Activated CD4-positive, alpha-beta T cell treated with anti-CD3 and anti-CD28 coated beads, Interleukin-2, amount 50 U/mL, for 1 hour (primary cell): ENCODE results near the gene PRR16.

Experiments used
- DNase-seq: peaks from one replicate; pipeline ENCODE4 v3.0.0-alpha.2; 2020

Gene PRR16

DNA sequence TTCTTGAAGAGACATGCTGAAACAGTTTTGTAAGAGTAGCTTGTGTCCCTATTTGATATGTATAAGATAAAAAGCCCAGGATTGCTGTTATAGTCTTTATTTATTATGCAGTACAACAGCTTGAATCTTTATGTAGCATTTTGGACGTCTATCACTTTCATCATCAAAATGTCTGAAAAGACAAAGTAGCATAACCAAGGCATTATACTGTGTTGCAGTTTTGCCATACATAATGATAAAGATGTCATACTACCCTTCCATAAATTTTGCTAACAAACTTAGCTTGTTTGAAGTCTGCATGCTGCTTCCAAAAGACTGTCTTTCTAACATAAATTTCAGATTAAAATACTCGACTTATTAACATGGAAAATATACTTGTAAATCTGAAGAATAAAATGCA lies 127.8 kb downstream of the PRR16 start:
- no peak for DNase-seq

DNA sequence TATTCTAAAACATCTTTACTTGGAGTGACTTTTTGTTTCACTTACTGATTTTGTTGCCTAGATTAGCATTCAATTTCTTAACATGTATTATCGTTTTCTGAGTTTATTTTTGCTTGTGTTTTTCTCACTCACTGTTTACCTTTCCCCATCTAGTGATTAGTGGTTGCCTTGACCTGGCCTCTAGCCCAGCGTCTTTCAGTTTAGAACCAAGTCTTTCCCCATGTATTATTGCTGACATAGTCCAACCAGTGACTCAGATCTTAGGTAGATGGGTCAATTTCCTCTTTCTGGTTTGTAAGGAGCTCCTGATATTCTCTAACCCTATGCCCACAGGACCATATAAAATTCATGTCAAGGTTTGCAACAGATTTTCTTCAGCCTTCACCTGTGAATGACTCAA lies 135.5 kb downstream of the PRR16 start:
- no peak for DNase-seq

DNA sequence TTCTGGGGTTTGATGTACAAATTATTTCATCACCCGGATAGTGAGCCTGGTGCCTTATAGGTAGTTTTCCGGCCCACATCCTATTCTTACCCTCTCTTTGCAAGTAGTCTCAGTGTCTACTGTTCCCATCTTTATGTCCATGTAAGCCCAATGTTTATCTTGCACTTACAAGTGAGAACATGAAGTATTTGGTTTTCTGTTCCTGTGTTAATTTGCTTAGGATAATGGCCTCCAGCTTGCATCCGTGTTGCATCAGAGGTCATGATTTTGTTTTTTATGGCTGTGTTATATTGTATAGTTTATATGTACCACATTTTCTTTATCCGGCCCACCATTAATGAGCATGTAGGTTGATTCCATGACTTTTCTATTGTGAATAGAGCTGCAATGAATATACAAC lies 136.5 kb downstream of the PRR16 start:
- no peak for DNase-seq

DNA sequence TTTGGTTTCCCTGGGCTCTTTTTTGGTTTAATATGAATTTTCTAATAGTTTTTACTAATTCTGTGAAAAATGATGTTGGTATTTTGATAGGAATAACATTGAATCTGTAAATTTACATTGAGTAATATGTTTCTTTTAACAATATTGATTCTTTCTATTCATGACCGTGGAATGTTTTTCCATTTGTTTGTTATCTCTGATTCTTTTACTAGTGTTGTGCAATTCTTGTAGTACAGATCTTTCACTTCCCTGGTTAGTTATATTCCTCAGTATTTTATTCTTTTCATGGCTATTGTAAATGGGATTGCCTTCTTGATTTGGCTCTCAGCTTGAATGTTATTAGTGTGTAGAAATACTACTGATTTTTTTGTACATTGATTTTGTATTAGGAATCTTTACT lies 137.9 kb downstream of the PRR16 start:
- no peak for DNase-seq

DNA sequence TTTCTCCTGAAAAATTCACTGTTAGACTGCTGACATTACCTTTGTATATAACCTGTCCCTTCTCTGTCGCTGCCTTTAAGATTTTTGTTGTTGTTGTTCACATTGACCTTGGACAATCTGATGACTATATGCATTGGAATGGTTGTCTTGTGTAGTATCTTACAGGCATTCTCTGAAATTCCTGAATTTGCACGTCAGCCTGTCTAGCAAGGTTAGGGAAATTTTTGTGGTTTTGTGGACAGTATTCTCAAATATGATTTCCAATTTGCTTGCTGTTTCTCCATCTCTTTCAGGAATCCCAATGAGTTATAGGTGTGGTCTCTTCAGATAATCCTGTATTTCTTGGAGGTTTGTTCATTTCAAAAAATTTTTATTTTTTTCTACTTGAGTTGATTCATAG lies 140.8 kb downstream of the PRR16 start:
- no peak for DNase-seq

DNA sequence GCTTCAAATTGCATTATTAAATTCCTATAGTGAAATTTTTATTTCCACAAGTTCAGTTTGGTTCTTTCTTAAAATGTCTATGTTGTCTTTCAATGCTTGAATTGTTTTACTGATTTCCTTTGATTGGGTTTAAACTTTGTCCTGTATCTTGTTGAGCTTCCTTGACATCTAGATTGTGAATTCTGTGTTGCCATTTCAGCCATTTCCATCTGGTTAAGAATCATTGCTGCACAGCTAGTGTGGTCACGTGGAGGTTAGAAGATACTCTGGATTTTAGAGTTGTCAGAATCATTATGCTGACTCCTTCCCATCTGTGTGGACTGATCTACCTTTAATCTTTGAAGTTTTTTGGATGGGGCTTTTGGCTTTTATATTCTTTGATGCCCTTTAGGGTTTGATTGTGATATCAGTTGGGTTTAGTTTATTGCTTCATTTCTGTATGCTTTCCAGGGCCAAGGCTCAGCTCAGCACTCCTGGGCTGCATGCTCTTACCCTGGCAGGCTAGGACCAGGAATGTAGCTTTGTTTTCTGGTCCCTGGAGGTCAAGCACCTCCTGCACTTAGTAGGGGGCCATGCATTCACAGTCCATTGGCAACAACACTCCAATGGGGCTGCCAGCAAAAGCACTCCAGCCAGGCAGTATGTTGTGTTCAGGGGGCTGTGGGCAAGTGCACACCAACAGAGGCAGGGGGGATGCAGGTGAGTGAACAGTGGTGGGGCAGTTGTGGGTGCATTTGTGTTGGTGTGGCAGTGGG lies 141.4 kb downstream of the PRR16 start:
- DNase-seq, result no peak

DNA sequence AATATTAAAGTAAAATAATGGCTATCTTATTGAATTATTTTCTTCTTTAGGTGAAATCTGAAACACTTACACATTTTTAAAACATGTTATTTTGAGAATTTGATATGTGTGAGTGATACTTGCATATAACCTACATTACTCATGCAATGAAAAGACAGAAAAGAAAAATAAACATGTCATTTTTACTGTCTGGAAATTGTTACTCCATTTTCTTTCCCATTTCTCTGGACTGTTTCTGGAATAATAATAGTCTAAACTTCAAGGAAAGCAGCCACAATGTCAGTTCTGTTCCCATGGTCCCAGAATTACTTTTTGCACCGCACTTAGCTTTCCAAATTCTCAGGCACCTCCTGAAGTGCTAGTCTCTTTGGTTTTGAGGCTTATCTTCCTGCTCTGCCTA lies 145.5 kb downstream of the PRR16 start:
- DNase-seq, result no peak

DNA sequence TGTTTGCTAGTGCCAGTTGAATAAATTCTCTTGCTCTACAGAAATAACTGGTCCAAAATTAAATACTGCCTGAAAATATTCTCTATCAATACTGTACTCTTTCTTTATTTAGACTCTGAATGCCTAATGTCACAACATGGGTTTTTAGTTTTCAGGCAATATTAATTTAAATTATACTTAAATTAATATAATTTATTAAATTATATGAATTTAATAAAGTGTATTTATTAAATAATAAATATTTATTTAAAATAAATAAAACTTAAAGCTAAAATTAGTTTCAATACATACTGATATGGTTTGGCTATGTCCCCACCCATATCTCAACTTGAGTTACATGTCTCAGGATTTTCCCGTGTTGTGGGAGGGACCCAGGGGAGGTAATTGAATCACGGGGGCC lies 146.0 kb downstream of the PRR16 start:
- DNase-seq, result no peak

DNA sequence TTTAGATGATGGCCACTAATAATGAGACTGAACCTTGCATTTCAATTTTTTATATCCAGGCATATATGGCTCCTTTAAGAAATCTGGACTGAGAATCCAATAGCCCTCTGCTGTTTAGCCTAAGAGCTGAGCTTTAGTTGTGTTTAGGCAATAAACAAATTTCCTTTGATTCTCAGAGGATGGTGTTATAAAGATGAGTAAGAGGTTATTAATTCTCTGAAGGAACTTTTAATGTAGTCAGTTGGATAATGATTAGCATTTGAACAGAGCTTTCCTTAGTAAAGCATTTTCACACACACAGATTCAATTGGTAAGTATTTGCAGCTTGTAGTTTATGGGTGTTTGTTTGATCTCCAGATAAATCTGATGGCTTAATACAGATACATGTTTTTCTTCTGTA lies 149.6 kb downstream of the PRR16 start:
- DNase-seq, result no peak

DNA sequence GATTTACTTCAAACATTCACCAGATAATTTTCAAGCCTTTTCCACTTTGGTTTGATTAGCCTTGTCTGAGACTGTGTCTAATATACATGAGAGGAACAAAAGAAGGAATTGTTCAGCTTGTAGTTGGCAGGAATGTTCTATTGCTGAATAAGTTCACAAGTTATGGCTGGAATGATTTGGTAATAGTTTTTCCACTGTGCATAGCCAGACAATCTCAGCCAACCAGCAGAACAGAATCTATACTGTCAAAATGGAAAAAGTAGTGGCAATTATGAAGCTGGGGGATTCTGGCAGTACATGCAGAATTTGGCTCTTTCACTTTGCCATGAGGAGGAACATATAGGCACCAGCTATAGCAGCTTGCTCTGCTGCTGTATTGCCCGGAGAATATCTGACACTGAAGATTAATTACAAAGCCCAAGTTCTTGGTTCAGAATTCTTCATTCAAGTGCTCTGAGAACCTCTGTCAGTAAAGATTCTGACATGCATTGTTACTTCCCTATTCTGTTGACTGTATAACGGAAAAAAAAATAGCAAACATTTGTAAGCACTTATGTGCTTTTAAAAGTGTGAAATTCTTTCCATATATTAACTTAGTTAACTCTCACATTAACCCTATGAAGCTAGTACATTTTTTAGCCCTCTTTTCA lies 150.6 kb downstream of the PRR16 start:
- no peak for DNase-seq

DNA sequence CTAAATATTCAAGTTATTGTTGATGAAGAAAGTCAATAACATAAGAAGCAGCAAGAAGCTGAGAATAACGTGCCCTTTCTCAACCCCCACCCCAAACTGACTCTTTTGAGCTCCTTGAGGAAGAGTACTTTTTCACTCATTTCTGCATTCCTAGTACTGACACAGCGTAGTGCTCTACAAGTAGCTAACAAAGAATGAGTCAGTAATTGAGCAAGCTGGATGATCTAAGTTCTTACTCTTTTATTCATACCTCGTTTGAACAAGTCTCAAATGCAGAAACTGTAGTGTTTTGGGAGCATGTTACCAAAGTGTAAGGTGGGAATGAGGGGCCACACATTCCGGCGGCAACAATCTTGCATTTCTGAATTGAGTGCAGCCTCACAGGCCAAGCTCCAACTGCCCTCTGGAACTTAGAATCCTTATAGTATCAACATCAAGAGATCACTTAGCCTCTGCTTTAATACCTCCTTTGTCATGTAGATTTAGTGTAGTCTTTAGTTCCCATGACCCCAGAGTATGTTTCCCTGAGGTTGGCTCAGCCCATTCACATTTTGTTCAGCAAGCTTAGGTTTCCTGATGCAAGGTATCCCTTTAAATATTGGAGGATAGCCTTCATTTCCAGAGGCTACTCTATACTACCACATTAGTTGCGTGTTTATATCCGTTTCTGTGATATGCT lies 152.0 kb downstream of the PRR16 start:
- no peak for DNase-seq

DNA sequence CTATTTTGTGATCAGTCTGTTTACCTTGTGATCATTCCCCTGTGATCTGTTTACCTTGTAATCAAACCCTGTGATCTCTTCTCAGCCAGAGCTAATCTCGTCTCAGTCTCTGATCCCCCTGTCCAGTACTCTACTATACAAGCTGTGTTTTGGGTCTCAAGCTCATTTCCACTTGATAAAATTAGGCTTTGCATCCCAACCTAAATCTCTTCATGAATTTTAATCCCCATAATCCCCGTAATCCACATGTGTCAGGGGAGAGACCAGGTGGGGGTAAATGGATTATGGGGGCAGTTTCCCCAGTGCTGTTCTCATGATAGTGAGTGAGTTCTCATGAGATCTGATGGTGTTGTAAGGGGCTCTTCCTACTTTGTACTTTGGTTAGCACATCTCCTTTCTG lies 157.2 kb downstream of the PRR16 start:
- no peak for DNase-seq

DNA sequence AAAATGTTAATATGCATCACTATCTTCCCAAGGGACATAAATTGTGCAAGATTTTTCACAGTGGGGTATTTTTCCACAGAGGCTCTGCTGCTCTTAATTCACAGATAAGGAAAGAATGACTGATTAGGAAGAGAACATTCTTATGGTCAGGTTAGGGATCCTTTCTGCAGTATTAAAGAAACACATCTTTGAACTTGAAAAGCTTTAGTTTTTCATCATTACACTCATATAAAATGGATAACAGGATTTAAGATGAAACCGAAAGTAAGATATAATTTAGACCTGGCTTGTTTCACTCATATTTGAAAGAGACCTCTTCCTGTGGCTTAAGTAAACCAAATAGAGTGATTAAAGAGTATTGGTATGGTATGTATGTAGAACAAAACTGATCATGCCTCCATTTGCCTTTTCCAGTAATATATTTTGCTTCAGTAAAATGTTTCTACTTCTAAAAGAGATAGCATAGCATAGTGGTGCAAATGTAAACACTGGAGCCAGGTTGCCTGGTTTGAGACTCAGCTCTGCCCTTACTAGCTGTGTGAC lies 160.0 kb downstream of the PRR16 start:
- no peak for DNase-seq

DNA sequence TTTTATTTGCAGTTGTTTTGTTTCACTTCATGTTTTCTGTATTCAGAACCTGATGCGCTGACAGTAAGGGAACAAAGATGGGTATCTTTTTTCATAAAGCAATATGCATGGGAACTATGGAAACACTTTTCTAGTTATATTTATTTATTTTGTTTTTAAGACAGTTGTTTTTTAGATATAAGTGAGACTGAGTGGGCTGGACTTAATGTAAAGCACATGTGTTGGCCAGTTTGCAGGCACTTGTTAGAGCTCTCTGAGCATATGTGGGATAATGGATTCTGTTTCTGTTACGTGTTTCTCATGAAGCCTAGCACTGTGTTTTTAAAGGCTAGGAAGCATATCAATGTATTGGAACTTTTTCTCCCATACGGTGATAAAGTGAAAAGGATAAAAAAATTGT lies 164.1 kb downstream of the PRR16 start:
- DNase-seq, result no peak

DNA sequence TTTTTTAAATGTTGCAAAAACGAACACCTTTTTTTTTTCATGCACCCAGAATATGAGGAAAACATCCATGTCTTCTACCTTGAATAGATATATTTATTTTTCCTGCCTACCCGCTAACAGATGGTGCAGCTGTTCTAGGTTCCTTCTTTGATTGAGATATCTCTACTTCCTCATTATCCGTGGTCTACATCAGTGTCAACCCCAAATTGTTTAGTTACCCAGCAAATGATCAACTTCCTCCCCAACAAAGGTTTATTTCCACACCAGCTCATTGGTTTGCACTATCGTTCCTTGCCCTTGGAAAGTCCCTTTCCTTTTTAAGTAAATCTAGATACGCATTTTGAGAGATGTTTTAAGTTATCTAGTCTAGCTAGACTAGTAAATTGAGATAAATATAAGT lies 166.4 kb downstream of the PRR16 start:
- DNase-seq, result no peak

DNA sequence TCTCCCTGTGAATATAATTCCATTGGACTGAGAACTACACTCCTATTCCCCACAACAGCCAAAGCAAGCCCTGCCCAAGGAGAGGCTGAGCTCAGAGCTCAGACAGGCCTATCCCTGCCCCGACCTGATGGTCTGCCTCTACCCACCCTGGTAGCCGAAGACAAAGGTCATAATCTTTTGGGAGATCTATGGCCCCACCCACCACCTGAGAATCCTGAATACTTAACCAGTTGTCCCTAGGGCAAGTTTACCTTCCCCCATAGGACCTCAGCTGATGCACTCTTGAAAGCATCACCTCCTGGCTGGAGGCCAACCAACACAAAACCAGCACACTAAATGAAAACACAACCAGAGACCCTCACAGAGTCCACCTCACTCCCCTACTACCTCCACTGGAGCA lies 167.5 kb downstream of the PRR16 start:
- DNase-seq, result no peak

DNA sequence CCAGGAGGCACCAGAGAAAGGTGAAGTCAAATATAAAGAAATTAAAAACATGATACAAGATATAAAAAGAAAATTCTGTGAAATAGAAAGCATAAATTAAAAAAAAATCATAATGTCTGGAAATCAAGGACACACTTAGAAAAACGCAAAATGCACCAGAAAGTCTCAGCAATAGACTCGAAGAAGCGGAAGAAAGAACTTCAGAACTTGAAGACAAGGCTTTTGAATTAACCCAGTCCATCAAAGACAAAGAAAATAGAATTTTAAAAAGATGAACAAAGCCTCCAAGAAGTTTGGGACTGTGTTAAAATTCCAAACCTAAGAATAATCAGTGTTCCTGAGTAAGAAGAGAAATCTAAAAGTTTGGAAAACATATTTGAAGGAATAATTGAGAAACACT lies 168.3 kb downstream of the PRR16 start:
- no peak for DNase-seq

DNA sequence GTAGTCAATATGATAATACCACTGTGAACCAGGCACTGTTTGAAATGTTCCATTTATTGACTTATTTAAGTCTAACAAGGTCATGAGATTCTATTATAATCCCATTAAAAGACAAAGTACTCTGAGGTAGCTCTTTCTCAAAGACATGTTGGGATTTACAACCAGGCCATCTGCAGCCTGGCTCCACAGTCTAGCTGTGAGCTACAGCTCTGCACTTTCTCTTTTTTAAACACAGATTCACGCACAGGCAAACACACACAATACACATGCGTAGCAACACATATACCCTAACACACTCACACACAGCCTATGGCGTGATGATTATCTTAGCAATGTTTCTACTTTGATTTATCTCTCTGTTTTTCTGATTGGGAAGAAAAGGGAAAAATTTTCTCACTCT lies 174.3 kb downstream of the PRR16 start:
- DNase-seq, result no peak

DNA sequence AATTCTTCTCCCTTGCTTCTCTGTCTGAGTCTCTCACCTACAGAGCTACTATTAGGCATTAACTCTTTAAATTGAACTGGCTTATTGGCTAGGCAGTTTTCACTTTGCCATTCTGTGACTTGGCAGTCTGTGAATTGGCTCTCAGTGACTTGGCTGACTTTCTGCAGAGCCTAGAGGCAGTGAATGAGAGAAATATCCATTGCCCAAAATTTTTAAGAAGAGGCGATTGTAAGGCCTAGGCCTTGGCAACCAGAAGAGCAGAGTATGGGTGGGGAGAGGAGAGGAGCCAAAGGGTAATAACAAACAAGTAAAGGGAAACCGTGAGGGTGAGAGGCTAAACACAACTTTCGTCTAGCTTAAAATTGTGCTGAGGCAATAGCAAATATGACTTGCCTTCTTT lies 176.7 kb downstream of the PRR16 start:
- no peak for DNase-seq

DNA sequence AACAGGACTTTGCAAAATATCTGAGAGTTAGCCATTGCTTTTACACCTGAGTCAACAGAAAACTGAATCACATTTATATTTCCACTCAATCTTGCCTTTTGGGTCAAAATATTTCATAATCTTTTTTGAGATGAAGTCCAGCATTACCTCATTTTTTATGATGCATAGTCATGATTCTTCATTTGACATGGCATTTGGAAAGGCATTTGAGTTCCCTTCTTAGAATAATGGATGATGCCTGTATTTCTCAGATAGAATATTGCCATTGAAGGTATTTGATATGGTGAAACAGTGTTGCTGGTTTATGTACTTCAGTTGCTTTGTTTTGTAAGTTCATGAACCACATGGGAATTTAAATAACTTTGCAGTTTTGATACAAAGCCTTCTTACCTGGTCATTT lies 180.4 kb downstream of the PRR16 start:
- DNase-seq, result no peak

DNA sequence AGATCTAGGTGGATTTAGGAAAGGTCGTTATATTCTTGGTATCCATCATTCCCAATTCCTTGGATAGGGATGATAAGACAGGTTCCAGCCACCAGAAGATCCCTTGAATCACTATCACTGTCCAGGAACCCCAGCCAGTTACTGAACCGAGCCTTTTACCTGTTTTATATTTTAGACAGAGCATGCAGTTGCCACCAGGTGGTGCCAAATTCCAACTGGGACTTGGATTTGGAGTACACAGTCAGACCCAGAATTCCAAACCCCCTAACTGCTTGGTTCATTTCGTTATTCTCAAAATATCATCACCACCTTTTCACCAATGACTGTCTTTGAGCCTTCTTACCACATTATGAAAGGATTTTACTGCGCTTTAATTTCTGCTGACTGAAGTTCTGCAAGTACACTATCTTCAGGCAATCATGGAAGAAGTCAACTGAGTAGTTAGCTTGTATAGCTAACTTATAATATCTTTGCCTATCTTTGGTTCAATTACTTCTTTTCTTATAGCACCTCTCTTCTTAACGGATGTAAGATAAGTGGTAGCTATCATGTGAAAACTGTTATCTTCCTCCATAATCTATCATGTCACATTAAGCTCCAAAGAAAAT lies 191.8 kb downstream of the PRR16 start:
- DNase-seq, result no peak

DNA sequence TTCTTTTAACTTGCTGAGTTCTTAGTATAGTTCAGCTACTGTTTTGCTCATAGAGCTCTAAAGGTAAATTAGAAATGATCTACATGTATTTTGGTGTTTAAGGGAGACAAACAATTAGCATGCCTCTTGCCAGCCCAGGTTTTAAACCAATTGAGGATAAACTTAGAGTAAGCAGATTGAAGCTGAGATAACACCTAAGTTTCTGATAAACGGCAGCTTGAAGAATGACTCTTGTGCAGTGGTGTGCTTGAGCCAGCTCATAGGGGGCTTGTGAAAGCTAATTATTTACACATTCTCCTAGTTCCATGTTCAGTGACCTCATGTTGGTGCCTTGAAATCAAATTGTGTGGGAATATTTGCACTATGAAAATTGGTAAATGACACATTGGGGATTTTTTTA lies 193.0 kb downstream of the PRR16 start:
- no peak for DNase-seq

DNA sequence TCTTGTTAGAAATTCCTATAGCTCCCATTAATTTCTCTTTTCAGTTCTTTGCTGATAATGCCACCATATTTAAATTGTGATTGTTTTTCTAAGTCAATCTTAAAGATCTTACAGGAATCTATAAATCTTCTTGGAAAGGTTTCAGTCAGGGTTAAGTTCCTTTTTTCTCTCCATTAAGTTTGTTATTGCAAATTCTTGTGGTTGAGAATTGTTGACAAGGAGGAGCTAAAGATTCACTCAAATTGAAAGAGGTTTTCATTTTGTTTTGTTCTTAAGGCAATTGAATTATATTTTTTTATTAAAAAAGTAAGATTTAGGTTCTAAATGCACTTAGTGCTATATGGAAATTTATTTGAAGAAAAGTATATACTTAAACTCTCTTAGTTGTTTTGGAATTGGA lies 213.4 kb downstream of the PRR16 start:
- no peak for DNase-seq

DNA sequence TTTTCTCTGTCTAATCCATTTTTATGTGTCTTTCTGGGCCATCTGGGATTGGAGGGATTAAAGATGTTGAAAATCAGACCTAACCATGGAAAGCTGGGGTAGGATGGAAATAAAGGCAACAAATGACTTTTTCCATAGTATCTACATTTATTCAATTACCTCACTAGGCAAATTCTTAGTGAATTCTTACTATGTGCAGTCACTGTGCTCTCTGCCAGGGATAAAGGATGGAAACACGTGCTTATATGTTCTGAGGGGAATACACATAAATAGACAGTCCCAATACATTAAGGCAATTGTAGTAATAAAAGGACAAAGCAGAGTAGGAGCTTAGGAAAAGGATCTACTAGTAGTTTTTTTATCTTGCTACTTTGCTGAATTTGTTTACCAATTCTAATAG lies 214.2 kb downstream of the PRR16 start:
- DNase-seq, result no peak
